HEK293 (cell line): ENCODE results near the gene TNFAIP1.
A peak's percentile ranks its signal among the peaks of the same experiment; 100 is the strongest.

ENCODE experiments used
- IKZF3 ChIP-seq: fragments of 450-650 bp; IDR thresholded peaks from 2 replicates; pipeline ENCODE4 v1.5.0; 2018; ENCODE audit warnings: missing biosample characterization, mild to moderate bottlenecking, missing genetic modification characterization, moderate library complexity
- KLF1 ChIP-seq: fragments of 450-650 bp; formaldehyde crosslinking; IDR thresholded peaks from 2 replicates; pipeline ENCODE4 v1.5.1; 2016; ENCODE audit warnings: missing biosample characterization, missing genetic modification characterization
- PRDM1 ChIP-seq: fragments of 450-650 bp; formaldehyde crosslinking; IDR thresholded peaks from 2 replicates; pipeline ENCODE4; 2016; ENCODE audit warnings: missing biosample characterization, missing genetic modification characterization
- SCRT1 ChIP-seq: fragments of 450-650 bp; formaldehyde crosslinking; IDR thresholded peaks from 2 replicates; pipeline ENCODE4 v1.5.1; 2016; ENCODE audit warnings: missing biosample characterization, missing genetic modification characterization, borderline replicate concordance
- SCRT2 ChIP-seq: fragments of 450-650 bp; formaldehyde crosslinking; IDR thresholded peaks from 2 replicates; pipeline ENCODE4 v1.5.1; 2016; ENCODE audit warnings: missing biosample characterization, missing genetic modification characterization
- SP3 ChIP-seq: fragments of 450-650 bp; formaldehyde crosslinking; IDR thresholded peaks from 2 replicates; pipeline ENCODE4 v1.5.1; 2016; ENCODE audit warnings: missing biosample characterization, missing genetic modification characterization
- TCF7L2 ChIP-seq: IDR thresholded peaks from 2 replicates; pipeline ENCODE4 v1.6.1; 2011; ENCODE audit warnings: low read depth, mild to moderate bottlenecking, inconsistent platforms, low read length, moderate library complexity, borderline replicate concordance
- ZEB2 ChIP-seq: fragments of 450-650 bp; formaldehyde crosslinking; IDR thresholded peaks from 2 replicates; pipeline ENCODE4 v1.5.1; 2016; ENCODE audit warnings: missing biosample characterization, missing genetic modification characterization
- ZFHX2 ChIP-seq: fragments of 450-650 bp; formaldehyde crosslinking; conservative IDR thresholded peaks from 2 replicates; pipeline ENCODE4 v1.5.1; 2016; ENCODE audit warnings: missing biosample characterization, missing genetic modification characterization
- ZNF2 ChIP-seq: fragments of 450-650 bp; formaldehyde crosslinking; IDR thresholded peaks from 2 replicates; pipeline ENCODE4 v1.5.1; 2016; ENCODE audit warnings: missing biosample characterization, missing genetic modification characterization
- ZNF202 ChIP-seq: fragments of 450-650 bp; formaldehyde crosslinking; IDR thresholded peaks from 2 replicates; pipeline ENCODE4 v1.5.1; 2016; ENCODE audit warnings: missing biosample characterization, missing genetic modification characterization, borderline replicate concordance
- ZNF23 ChIP-seq: fragments of 450-650 bp; formaldehyde crosslinking; IDR thresholded peaks from 2 replicates; pipeline ENCODE4 v1.5.1; 2016; ENCODE audit warnings: missing biosample characterization, missing genetic modification characterization, borderline replicate concordance
- ZNF24 ChIP-seq: fragments of 450-650 bp; formaldehyde crosslinking; IDR thresholded peaks from 2 replicates; pipeline ENCODE4 v1.5.1; 2016; ENCODE audit warnings: missing biosample characterization, missing genetic modification characterization
- ZNF350 ChIP-seq: fragments of 450-650 bp; formaldehyde crosslinking; IDR thresholded peaks from 2 replicates; pipeline ENCODE4 v1.5.0; 2017; ENCODE audit warnings: missing biosample characterization, mild to moderate bottlenecking, missing genetic modification characterization
- ZNF37A ChIP-seq: fragments of 450-650 bp; IDR thresholded peaks from 2 replicates; pipeline ENCODE4 v1.5.1; 2018; ENCODE audit warnings: missing biosample characterization, missing genetic modification characterization
- ZNF416 ChIP-seq: fragments of 450-650 bp; formaldehyde crosslinking; IDR thresholded peaks from 2 replicates; pipeline ENCODE4 v1.5.1; 2016; ENCODE audit warnings: missing biosample characterization, missing genetic modification characterization
- ZNF514 ChIP-seq: fragments of 450-650 bp; formaldehyde crosslinking; IDR thresholded peaks from 2 replicates; pipeline ENCODE4 v1.5.1; 2016; ENCODE audit warnings: missing biosample characterization, missing genetic modification characterization
- ZNF558 ChIP-seq: fragments of 450-650 bp; formaldehyde crosslinking; IDR thresholded peaks from 2 replicates; pipeline ENCODE4 v1.5.1; 2016; ENCODE audit warnings: missing biosample characterization, missing genetic modification characterization
- ZNF621 ChIP-seq: fragments of 450-650 bp; formaldehyde crosslinking; IDR thresholded peaks from 2 replicates; pipeline ENCODE4 v1.5.1; 2017; ENCODE audit warnings: missing biosample characterization, missing genetic modification characterization
- ZNF624 ChIP-seq: fragments of 450-650 bp; formaldehyde crosslinking; IDR thresholded peaks from 2 replicates; pipeline ENCODE4 v1.5.1; 2017; ENCODE audit warnings: missing biosample characterization, missing genetic modification characterization
- ZNF785 ChIP-seq: fragments of 450-650 bp; formaldehyde crosslinking; IDR thresholded peaks from 2 replicates; pipeline ENCODE4 v1.5.1; 2016; ENCODE audit warnings: missing biosample characterization, missing genetic modification characterization
- ZXDB ChIP-seq: fragments of 450-650 bp; formaldehyde crosslinking; IDR thresholded peaks from 2 replicates; pipeline ENCODE4 v1.5.1; 2016; ENCODE audit warnings: missing biosample characterization, missing genetic modification characterization
- TF ChIP-seq, protein P1 (sequence below): fragments of 450-650 bp; formaldehyde crosslinking; IDR thresholded peaks from 2 replicates; pipeline ENCODE4 v1.5.1; 2017; ENCODE audit warnings: missing biosample characterization, mild to moderate bottlenecking, missing genetic modification characterization, moderate library complexity
- TF ChIP-seq, protein P2 (sequence below): fragments of 450-650 bp; formaldehyde crosslinking; IDR thresholded peaks from 2 replicates; pipeline ENCODE4 v1.5.1; 2016; ENCODE audit warnings: missing biosample characterization, missing genetic modification characterization
- TF ChIP-seq, protein P3 (sequence below): fragments of 450-650 bp; formaldehyde crosslinking; IDR thresholded peaks from 2 replicates; pipeline ENCODE4 v1.5.0; 2017; ENCODE audit warnings: missing biosample characterization, missing genetic modification characterization, borderline replicate concordance
- TF ChIP-seq, protein P4 (sequence below): fragments of 450-650 bp; formaldehyde crosslinking; IDR thresholded peaks from 2 replicates; pipeline ENCODE4 v1.5.1; 2016; ENCODE audit warnings: missing biosample characterization, missing genetic modification characterization
- TF ChIP-seq, protein P5 (sequence below): fragments of 450-650 bp; formaldehyde crosslinking; IDR thresholded peaks from 2 replicates; pipeline ENCODE4 v1.5.1; 2016; ENCODE audit warnings: missing biosample characterization, missing genetic modification characterization
- TF ChIP-seq, protein P6 (sequence below): fragments of 450-650 bp; formaldehyde crosslinking; IDR thresholded peaks from 2 replicates; pipeline ENCODE4 v1.5.1; 2016; ENCODE audit warnings: missing biosample characterization, missing genetic modification characterization

The TNFAIP1 gene

DNA sequence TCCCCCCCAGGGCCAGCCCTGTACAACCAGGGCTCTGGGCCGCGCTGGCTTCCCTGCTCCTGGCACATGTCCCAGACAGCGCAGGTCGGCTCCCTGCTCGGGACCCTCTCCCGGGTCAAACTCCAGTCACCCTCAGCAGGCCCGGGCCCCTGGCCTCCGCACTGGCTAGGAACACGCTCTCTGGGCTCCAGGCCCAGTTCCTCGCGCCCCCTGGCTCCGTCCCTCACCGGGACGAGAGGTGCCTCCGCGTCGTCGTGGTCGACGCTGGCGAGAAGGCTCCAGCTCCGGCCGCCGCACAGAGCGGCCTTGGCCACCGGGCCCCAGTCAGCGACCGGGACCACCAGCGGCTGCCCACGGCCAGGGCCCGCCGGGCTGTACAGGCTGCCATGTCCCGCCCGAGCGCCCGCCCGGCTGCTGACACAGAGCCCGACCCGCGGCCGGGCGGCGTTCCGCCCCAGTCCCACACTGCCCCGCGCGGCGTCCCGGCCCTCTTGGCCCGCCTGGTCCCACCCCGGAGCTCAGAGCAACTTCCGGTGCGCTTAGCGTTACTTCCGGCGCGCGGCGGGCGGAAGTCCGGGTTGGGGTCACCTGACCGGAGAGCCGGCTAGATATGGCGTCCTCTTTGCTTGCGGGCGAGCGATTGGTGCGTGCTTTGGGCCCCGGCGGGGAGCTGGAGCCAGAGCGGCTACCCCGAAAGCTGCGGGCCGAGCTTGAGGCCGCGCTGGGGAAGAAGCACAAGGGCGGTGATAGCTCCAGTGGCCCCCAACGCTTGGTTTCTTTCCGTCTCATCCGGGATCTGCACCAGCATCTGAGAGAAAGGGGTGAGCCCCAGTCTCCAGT is 21.7 kb downstream of the TNFAIP1 start, which contains the start of gene POLDIP2 (continued):
- TF ChIP-seq, protein P1, sequence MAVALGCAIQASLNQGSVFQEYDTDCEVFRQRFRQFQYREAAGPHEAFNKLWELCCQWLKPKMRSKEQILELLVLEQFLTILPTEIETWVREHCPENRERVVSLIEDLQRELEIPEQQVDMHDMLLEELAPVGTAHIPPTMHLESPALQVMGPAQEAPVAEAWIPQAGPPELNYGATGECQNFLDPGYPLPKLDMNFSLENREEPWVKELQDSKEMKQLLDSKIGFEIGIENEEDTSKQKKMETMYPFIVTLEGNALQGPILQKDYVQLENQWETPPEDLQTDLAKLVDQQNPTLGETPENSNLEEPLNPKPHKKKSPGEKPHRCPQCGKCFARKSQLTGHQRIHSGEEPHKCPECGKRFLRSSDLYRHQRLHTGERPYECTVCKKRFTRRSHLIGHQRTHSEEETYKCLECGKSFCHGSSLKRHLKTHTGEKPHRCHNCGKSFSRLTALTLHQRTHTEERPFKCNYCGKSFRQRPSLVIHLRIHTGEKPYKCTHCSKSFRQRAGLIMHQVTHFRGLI (tag by site-specific recombination) = peak; percentile 62; the same call in 1 of the 2 replicates
- TF ChIP-seq ZNF624 (tag by site-specific recombination) (no peak), SCRT1 (tag by site-specific recombination) (no peak), IKZF3 (no peak), ZNF621 (tag by site-specific recombination) (no peak), KLF1 (0 out of 2 replicates have a peak, but pooled peaks have one; percentile 45), ZNF202 (tag by site-specific recombination) (no peak), TCF7L2 (no peak), ZNF37A (tag by site-specific recombination) (0 out of 2 replicates have a peak, but pooled peaks have one; percentile 26), ZXDB (tag by site-specific recombination) (peak; percentile 85), SCRT2 (tag by site-specific recombination) (no peak), ZFHX2 (no peak), ZNF416 (tag by site-specific recombination) (no peak), ZNF785 (tag by site-specific recombination) (no peak), ZNF2 (tag by site-specific recombination) (no peak), SP3 (peak; percentile 86), ZNF23 (tag by site-specific recombination) (no peak), ZEB2 (tag by site-specific recombination) (0 out of 2 replicates have a peak, but pooled peaks have one; percentile 55), ZNF350 (tag by site-specific recombination) (0 out of 2 replicates have a peak, but pooled peaks have one; percentile 32), ZNF24 (peak; percentile 78), ZNF514 (tag by site-specific recombination) (no peak), ZNF558 (tag by site-specific recombination) (no peak), PRDM1 (tag by site-specific recombination) (no peak)
- TF ChIP-seq, protein P2, sequence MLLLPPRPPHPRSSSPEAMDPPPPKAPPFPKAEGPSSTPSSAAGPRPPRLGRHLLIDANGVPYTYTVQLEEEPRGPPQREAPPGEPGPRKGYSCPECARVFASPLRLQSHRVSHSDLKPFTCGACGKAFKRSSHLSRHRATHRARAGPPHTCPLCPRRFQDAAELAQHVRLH (tag by site-specific recombination) = peak; percentile 99
- TF ChIP-seq, protein P3, sequence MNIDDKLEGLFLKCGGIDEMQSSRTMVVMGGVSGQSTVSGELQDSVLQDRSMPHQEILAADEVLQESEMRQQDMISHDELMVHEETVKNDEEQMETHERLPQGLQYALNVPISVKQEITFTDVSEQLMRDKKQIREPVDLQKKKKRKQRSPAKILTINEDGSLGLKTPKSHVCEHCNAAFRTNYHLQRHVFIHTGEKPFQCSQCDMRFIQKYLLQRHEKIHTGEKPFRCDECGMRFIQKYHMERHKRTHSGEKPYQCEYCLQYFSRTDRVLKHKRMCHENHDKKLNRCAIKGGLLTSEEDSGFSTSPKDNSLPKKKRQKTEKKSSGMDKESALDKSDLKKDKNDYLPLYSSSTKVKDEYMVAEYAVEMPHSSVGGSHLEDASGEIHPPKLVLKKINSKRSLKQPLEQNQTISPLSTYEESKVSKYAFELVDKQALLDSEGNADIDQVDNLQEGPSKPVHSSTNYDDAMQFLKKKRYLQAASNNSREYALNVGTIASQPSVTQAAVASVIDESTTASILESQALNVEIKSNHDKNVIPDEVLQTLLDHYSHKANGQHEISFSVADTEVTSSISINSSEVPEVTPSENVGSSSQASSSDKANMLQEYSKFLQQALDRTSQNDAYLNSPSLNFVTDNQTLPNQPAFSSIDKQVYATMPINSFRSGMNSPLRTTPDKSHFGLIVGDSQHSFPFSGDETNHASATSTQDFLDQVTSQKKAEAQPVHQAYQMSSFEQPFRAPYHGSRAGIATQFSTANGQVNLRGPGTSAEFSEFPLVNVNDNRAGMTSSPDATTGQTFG (tag by site-specific recombination) = no peak
- TF ChIP-seq, protein P4, sequence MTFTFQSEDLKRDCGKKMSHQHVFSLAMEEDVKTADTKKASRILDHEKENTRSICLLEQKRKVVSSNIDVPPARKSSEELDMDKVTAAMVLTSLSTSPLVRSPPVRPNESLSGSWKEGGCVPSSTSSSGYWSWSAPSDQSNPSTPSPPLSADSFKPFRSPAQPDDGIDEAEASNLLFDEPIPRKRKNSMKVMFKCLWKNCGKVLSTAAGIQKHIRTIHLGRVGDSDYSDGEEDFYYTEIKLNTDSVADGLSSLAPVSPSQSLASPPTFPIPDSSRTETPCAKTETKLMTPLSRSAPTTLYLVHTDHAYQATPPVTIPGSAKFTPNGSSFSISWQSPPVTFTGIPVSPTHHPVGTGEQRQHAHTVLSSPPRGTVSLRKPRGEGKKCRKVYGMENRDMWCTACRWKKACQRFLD (tag by site-specific recombination) = peak; percentile 68; the same call in 1 of the 2 replicates
- TF ChIP-seq, protein P5, sequence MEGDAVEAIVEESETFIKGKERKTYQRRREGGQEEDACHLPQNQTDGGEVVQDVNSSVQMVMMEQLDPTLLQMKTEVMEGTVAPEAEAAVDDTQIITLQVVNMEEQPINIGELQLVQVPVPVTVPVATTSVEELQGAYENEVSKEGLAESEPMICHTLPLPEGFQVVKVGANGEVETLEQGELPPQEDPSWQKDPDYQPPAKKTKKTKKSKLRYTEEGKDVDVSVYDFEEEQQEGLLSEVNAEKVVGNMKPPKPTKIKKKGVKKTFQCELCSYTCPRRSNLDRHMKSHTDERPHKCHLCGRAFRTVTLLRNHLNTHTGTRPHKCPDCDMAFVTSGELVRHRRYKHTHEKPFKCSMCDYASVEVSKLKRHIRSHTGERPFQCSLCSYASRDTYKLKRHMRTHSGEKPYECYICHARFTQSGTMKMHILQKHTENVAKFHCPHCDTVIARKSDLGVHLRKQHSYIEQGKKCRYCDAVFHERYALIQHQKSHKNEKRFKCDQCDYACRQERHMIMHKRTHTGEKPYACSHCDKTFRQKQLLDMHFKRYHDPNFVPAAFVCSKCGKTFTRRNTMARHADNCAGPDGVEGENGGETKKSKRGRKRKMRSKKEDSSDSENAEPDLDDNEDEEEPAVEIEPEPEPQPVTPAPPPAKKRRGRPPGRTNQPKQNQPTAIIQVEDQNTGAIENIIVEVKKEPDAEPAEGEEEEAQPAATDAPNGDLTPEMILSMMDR (tag by site-specific recombination) = no peak
- TF ChIP-seq, protein P6, sequence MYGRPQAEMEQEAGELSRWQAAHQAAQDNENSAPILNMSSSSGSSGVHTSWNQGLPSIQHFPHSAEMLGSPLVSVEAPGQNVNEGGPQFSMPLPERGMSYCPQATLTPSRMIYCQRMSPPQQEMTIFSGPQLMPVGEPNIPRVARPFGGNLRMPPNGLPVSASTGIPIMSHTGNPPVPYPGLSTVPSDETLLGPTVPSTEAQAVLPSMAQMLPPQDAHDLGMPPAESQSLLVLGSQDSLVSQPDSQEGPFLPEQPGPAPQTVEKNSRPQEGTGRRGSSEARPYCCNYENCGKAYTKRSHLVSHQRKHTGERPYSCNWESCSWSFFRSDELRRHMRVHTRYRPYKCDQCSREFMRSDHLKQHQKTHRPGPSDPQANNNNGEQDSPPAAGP = peak; percentile 73; the same call in 1 of the 2 replicates
